Activated CD8-positive, alpha-beta memory T cell treated with anti-CD3 and anti-CD28 coated beads for 36 hours (primary cell): ENCODE measurements around the gene MRM1. TPM values are rescaled to one million over a fixed set of nuclear protein-coding genes. Genes with fewer than 3 reads are reported as not detected.
"Not testable (repeated sequence)": the region's sequence is repeated elsewhere in the genome, so short reads cannot be mapped to it uniquely, and the experiment has no call there.

Experiments
- CTCF ChIA-PET: fragments of 350-600 bp; sonication (Branson Sonifier 250); formaldehyde crosslinking; loops from one replicate; lab custom pipeline; 2021; ENCODE audit warnings: antibody characterized with exemption; lab: Charles Lee
- POLR2A ChIA-PET: fragments of 350-600 bp; sonication (Branson Sonifier 250); formaldehyde crosslinking; loops from one replicate; lab custom pipeline; 2021; ENCODE audit warnings: antibody characterized with exemption; lab: Charles Lee
- total RNA-seq, 2 experiments: library from RNA; stranded (reverse); gene quantifications; one replicate each; pipeline ENCODE4 v1.2.3, GENCODE V29; 2021

Gene MRM1
- total RNA-seq, 2 experiments from 2014 or later = 24.9 to 26.6 TPM

DNA sequence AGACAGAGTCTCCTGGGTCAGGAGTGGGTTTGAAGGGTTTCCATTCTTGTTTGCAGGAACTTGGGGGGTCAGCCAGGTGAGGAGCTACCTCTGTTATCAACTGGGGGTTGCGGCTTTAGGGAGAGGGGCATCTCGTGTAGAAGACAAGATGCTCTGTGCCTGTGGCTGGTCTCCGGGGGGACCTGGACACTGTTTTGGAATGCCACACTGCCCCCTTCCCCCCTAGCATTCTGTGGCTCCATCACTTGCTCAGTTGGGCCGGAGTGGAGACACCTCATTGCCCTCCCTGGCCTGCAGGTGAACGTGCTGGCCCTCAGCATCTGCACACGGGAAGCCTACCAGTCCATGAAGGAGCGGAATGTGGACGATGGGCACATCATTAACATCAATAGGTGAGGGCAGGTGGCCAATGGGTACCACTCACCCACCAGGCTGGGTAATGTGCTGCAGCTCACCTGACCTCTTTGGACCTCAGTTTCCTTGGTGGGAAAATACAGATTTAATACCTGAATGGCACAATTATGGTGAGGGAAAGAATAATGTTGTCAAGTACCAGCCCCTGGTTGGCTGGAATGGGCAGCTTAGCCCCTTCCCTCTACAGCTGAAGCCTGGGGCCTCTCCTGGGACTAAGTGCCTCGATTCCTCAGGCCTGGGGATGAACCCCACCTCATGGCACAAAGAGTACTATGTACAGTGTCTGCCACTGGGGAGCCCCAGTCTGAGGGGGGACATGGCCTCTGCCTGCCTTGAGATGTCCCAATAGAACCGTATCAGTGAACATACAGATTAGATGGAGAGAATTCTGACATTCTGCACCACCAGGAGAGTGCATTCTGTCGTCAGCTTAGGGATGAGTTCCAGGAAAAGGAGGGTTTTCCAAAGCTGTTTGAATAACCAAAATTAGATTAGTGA lies 3.3 kb upstream of the MRM1 start:
- ChIA-PET CTCF (no interaction called here), POLR2A (no interaction called here)

DNA sequence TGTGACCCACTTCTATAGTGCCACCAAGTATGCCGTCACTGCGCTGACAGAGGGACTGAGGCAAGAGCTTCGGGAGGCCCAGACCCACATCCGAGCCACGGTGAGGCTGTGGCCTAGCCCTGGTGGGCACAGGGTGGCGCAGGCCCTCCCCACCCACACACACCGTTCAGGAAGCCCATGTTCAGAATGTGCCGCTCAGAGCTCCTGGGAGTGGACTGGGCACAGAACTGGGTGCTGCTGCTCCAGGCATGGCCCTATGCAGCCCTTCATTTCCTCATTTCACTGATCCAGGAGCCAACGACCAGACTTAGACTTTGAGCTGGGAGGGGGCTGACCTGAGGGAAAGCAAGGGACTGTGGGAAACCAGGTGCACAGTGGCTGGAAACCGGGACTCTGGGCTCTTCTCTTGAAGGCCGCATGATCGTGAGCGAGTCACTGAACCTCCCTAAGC lies 2.4 kb upstream of the MRM1 start:
- POLR2A ChIA-PET = no interaction called here
- CTCF ChIA-PET = no interaction called here

DNA sequence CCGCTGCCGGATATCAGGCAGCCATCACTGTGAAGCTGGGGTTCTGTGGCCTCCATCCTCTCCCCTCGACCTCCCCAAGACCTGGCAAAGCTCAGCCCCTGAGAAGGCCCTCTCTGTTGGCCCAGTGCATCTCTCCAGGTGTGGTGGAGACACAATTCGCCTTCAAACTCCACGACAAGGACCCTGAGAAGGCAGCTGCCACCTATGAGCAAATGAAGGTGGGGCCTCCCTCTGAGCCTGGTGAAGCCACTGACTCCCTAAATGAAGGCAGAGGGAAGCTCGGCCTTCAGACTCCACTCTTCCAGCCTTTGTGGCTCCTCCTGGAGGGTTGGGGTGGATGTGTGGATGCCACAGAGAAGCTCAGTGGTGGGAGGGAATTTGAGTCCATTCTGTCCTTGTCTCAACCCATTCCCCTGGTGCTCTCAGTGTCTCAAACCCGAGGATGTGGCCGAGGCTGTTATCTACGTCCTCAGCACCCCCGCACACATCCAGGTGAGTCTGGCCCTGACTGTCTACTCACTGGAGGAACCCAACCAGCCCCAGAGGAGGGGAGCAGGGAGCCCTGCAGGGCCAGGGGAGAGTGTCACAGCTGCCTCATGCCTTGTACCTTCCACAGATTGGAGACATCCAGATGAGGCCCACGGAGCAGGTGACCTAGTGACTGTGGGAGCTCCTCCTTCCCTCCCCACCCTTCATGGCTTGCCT lies 1.7 kb upstream of the MRM1 start:
- ChIA-PET POLR2A (no interaction called here), CTCF (interaction anchor here (1.2 kb wide), 1 partner anchor 10 kb away, joined by 3 read pairs; no protein-coding TSS in a partner anchor)

DNA sequence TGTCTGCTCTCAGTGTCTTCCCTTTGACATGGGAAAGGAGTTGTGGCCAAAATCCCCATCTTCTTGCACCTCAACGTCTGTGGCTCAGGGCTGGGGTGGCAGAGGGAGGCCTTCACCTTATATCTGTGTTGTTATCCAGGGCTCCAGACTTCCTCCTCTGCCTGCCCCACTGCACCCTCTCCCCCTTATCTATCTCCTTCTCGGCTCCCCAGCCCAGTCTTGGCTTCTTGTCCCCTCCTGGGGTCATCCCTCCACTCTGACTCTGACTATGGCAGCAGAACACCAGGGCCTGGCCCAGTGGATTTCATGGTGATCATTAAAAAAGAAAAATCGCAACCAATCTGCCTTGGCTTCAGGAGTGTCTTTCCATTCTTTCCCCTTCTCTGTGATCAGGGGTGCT lies 918 bp upstream of the MRM1 start:
- CTCF ChIA-PET = interaction anchor here (1.2 to 1.4 kb wide), 2 partner anchors 11 to 56 kb away, joined by 3 to 4 read pairs; partner anchors contain the start of gene GGNBP2
- POLR2A ChIA-PET = interaction anchor here (0.5 to 3.7 kb wide), 4 partner anchors 9 to 759 kb away, joined by 3 to 15 read pairs (median 6); partner anchors contain the start of genes DHRS11, GGNBP2, MYO19 and PIGW

DNA sequence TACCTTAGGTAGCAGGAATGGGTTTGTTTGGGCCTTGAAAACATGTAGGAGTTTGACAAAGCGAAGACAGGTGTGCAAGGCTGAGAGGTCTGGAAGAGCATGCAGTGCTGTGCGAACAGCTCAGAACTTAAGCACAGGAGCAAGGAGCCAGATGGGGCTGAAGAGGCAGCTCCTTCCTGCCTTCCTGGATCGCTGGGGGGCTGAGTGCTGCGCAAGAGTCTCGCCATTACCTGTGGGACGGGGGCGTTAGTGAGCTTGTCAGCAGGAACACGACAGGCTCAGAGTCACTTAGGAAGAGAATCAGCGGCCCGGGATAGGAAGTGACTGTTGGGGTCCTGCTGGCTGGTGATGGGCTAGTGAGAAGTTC lies 464 bp upstream of the MRM1 start:
- POLR2A ChIA-PET = interaction anchor here (0.5 to 3.7 kb wide), 5 partner anchors 10 to 758 kb away, joined by 3 to 15 read pairs (median 4); partner anchors contain the start of genes DHRS11, GGNBP2, MYO19 and PIGW
- CTCF ChIA-PET = interaction anchor here (1.0 to 2.6 kb wide), 6 partner anchors 11 to 67 kb away, joined by 3 to 8 read pairs (median 4); partner anchors contain the start of genes GGNBP2, MYO19 and PIGW

DNA sequence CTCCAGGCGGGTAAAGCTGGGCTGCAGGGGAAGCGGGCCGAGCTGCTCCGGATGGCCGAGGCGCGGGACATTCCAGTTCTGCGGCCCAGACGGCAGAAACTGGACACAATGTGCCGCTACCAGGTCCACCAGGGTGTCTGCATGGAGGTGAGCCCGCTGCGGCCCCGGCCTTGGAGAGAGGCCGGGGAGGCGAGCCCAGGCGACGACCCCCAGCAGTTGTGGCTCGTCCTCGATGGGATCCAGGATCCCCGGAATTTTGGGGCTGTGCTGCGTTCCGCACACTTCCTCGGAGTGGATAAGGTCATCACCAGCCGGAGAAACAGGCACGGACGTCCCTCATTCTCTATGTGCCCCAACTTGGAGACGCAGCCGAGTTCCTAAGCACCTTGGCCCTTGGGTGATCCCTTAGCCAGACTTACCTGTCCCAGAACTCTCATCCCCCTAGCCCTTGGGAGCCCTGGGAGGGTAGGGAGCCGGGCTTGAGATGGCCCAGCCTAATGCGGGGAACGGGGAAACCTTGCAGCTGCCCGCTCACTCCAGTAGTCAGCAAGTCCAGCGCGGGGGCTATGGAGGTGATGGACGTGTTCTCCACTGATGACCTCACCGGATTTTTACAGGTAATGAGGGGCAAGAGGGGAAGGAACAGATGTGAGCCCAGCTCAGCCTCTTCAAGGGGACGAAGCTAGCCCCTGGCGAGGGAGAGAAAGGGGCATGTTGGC lies 806 bp downstream of the MRM1 start:
- ChIA-PET POLR2A (interaction anchor here (0.7 to 3.7 kb wide), 5 partner anchors 9 to 347 kb away, joined by 3 to 15 read pairs (median 5); partner anchors contain the start of genes GGNBP2, MYO19 and PIGW), CTCF (interaction anchor here (0.6 to 2.6 kb wide), 17 partner anchors 10 to 526 kb away, joined by 3 to 11 read pairs (median 4); partner anchors contain the start of genes DHRS11, GGNBP2, MYO19 and PIGW)

DNA sequence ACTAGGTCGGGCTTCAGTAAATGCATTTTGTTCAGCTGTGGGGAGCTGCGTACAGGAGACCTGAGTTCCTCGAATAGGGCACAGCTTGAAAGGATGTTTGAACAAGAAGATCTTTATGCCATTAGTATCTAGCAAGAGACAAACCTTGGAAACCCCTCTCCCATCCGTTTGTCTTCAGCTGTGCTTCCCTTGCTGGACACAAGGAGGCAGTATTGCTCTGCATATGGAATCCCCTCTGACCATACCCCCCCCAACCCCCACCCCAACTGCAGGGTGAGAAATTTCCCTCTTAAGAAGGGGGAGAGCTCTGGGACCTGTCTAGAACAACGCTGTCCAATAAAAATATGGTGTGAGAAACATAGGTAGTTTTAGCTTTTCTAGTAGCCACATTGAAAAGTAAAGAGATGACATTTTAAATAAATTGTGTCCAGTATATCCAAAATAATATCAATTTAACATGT lies 1.6 kb downstream of the MRM1 start:
- ChIA-PET CTCF (interaction anchor here (0.6 to 2.6 kb wide), 16 partner anchors 9 to 894 kb away, joined by 3 to 11 read pairs (median 4); partner anchors contain the start of gene DHRS11), POLR2A (interaction anchor here (0.7 to 3.7 kb wide), 3 partner anchors 12 to 346 kb away, joined by 3 to 15 read pairs (median 3); partner anchors contain the start of genes DHRS11 and GGNBP2)

DNA sequence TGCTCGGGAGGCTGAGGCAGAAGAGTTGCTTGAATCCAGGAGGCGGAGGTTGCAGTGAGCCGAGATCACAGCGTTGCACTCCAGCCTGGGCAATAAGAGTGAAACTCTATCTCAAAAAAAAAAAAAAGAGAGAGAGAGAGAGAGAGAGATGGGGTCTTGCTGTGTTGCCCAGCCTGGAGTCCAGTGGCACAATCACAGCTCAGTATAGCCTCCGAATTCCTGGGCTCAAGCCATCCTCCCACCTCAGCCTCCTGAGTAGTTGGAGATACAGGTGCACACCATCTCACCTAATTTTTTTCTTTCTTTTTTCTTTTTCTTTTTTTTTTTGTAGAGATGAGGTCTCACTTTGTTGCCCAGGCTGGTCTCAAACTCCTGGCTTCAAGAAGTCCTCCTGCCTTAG lies 3.6 kb downstream of the MRM1 start:
- POLR2A ChIA-PET, CTCF ChIA-PET: not testable (repeated sequence)

DNA sequence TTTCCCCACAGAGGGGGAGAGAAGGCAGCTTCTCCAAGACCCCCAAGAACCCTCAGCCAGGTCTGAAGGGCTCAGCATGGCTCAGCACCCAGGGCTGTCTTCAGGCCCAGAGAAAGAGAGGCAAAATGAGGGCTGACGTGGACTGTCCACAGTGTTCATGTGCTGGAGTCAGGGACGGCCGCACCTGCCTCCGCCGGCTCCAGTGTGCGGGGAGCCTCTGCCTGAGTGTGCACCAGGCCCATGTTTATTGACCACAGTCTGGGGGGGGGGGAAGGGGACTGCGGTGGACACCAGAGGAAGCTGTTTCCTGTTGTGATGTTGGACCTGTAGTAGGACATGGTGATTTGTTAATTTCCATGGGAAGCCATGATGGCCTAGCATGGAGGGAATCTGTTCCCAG lies 6.9 kb downstream of the MRM1 start:
- ChIA-PET CTCF (interaction anchor here (1.2 kb wide), 1 partner anchor 144 kb away, joined by 3 read pairs; no protein-coding TSS in a partner anchor), POLR2A (no interaction called here)

DNA sequence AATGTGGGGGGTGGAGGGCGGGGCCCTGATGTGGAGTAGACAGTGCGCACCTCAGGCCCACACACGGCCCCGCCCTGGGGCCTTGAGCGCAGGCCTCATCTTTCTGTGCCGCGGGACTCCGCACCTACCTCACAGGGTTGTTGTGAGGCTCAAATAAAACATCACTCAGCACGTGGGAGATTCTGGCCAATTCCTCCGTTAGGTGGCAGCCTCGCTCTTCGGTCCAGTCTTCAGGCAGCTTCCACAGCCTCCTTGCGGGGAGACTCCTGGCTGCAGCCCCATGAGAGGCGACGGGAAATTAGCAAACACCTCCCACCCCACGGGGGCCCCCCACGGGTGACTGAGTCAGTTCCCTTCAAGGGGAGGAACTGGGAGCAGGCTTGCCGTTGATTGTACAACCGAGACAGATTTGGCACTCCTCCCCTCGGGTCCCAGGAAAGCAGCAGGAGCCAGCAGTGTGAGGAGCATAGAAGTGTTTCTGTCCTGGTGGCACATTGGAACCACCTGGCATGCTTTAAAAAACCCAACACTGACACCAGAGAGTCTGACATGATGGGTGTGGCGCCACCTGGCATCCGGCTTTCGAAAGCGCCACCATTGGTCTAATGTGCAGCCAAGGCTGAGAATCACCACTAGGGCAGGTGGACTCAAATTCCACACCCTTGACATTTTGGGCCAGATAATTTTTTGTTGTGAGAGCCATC lies 7.6 kb downstream of the MRM1 start:
- ChIA-PET POLR2A (no interaction called here), CTCF (no interaction called here)

DNA sequence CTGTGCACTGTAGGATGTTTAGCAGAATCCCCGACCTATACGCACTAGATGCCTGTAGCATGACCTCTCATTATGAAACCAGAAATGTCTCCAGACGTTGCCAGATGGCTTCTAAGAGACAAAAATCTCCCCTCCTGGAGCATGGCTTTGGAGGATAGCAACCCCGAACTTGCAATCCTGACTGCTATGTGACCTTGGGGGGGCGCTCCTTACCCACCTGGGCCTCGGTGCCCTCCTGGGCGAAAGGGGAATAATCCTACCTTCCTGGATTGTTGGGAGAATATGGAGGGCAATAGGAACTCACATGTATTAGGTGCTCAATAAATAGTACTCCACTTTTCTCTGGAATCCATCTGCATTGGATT lies 8.1 kb downstream of the MRM1 start:
- CTCF ChIA-PET = no interaction called here
- POLR2A ChIA-PET = no interaction called here

DNA sequence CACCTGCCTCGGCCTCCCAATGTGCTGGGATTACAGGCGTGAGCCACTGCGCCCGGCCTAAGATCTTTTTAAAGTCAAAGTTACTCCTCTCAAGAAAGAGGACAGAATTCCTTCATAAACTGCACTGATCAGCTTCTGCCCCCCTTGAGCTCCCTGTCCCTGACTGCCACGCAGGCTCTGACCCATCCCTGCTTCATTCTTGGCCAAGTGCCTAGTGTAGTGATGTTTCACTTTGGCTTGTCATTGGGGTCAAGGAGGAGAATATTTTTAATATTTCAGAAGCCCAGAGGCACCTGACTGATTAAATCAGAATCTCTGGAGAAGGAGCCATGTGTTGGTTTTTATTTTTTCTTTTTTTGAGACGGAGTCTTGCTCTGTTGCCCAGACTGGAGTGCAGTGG lies 9.1 kb downstream of the MRM1 start:
- POLR2A ChIA-PET = no interaction called here
- CTCF ChIA-PET = interaction anchor here (2.5 kb wide), 1 partner anchor 8 kb away, joined by 8 read pairs; the partner anchor contains the start of gene MRM1

DNA sequence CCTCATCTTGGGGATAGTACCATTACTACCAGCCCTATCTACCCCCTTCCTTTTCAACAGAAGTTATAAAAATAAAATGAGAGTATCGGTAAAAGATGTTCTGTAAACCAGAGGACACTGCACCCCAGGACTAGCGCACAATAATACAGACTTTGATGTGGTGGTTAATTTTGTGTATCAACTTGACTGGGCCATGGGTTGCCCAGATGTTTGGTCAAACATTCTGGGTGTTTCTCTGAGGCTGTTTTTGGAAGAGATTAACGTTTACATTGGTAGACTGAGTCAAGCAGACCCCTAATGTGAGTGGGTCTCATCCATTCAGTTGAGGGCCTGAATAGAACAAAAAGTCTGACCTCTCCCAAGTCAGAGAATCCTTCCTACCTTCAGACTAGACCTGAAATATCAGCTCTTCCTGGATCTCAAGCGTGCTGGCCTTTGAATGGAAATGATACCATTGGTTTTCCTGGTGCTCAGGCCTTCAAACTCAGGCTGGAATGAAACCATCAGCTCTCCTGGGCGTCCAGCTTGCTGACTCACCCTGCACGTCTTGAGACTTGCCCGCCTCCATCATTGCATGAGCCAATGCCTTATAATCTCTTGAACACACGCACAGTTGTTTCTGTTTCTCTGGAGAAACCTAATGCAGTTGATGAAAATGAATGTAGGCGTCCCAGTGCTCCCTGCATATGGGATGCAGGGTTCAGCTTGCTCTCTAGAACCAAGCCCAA lies 10.1 kb downstream of the MRM1 start:
- ChIA-PET CTCF (interaction anchor here (2.5 kb wide), 1 partner anchor 9 kb away, joined by 8 read pairs; the partner anchor contains the start of gene MRM1), POLR2A (no interaction called here)

DNA sequence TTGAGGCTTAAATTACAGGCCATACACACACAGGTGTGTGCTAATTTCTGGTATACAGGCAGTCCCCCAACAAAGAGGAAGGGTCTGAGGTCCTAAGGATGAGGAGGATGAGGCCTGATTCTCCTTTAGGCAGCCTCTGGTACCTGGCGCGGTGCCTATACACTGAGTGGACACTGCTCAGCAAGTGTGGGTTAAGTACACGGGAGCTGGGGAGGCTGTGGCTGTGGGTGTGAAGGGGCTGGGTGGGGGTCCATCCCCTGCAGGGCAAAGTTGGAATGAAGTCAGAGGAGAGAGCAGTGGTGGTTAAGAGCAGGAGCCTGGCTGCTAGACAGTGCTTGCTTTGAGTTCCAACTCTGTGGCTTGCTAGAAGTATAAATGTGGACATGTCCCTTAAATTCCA lies 10.9 kb downstream of the MRM1 start:
- CTCF ChIA-PET = interaction anchor here (2.5 kb wide), 1 partner anchor 10 kb away, joined by 8 read pairs; the partner anchor contains the start of gene MRM1
- POLR2A ChIA-PET = no interaction called here

DNA sequence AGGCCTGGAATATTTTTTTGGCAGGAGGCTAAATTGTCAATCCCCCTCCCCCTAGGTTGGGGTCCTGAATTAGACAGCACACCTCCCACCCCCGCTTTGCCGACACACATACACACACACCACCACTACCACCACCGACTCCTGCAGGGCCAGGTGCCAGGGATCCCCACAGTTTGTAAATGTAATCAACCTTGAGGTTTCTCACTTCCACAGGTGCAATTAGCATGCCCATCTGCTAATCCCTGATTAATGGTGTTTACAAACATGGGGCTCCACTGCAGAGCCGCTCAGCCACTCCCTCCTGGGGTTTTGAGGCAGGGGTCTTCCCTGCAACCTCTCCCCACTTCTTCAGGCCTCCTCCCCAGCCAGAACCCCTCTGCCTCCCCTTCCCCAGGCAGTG lies 11.8 kb downstream of the MRM1 start:
- CTCF ChIA-PET = interaction anchor here (2.5 kb wide), 1 partner anchor 11 kb away, joined by 8 read pairs; the partner anchor contains the start of gene MRM1
- POLR2A ChIA-PET = no interaction called here

DNA sequence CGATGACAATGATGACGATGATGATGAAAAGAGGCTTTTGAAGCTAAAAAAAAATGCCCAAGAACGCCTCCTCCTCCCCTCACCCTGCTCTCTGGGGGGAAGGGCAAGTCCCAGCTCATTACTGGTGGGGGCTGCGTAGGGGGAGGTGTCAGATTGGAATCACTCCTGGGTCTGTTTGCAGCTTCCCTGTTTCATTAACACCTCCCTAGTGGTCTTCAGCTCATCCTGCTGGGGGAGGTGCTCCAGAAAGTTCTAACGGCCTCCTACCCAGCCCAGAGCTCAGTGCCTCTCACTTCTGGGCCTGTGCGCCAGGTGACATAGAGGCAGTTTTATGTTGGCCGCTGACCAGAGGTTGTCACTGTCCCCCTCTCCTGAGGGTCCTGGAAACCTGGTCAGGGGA lies 12.7 kb downstream of the MRM1 start:
- ChIA-PET POLR2A (no interaction called here), CTCF (interaction anchor here (1.2 to 1.4 kb wide), 2 partner anchors 12 kb away, joined by 3 to 5 read pairs; partner anchors contain the start of gene MRM1)

DNA sequence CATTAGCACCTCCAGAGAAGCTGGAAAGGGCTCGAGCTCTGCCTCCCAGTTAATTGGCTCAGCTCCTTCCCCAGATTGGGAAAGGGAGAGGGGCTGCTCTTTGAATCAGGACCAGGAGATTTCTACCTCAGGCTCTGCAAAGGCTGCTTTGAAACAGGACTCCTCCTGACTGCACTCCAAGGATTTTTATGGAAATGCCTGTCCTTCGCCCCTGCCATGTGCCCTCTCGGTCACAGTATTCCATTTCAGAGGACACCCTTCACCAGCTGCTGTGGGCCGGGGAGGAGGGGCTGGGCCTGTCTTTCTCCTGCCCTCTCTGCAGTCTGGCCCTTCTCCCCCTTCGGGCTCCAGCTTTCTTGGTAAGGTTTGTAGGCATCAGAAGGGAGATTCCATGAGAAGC lies 13.6 kb downstream of the MRM1 start:
- CTCF ChIA-PET = interaction anchor here (1.4 kb wide), 1 partner anchor 13 kb away, joined by 3 read pairs; the partner anchor contains the start of gene MRM1
- POLR2A ChIA-PET = no interaction called here
